CD4-positive, CD25-positive, alpha-beta regulatory T cell (primary cell): Measurements from ENCODE around the gene RNF220. TPM values are rescaled to one million over a fixed set of nuclear protein-coding genes. Genes with fewer than 3 reads are reported as not detected.

Experiments
- ATAC-seq, 2 donors: fragments of 150-1000 bp; cut with Tn5 transposase; one replicate each; pipeline ENCODE4 v1.10.0; 2021; ENCODE audit warnings: low read depth in 2 of 2, moderate number of reproducible peaks in 2 of 2, moderate library complexity in 1 of 2
- DNase-seq, 3 donors: peaks; one replicate each; pipeline versions ENCODE4 v3.0.0 to v3.0.0-alpha.2; 2012 to 2022; ENCODE audit warnings: mixed read lengths in 1 of 3
- H3K27ac ChIP-seq: one replicate; pipeline ENCODE4 v1.7.0; 2013; ENCODE audit warnings: mild to moderate bottlenecking, low read length; ENCODE audit not compliant: insufficient read depth, poor library complexity, severe bottlenecking
- H3K27me3 ChIP-seq: one replicate; pipeline ENCODE4 v1.7.0; 2013; ENCODE audit warnings: low read length; ENCODE audit not compliant: control insufficient read depth, insufficient read depth
- H3K36me3 ChIP-seq: one replicate; pipeline ENCODE4 v1.7.0; 2013; ENCODE audit warnings: mild to moderate bottlenecking, low read length, moderate library complexity; ENCODE audit not compliant: control insufficient read depth, insufficient read depth
- H3K4me1 ChIP-seq: 2 replicates; pipeline ENCODE4 v1.7.0; 2013; ENCODE audit warnings: mild to moderate bottlenecking, low read length; ENCODE audit not compliant: insufficient read depth, control insufficient read depth, poor library complexity, severe bottlenecking
- H3K4me3 ChIP-seq: one replicate; pipeline ENCODE4 v1.7.0; 2013; ENCODE audit warnings: low read depth, mild to moderate bottlenecking, low read length, moderate library complexity
- H3K9me3 ChIP-seq, 2 experiments: 1 replicate in 1 of 2; 2 replicates in 1 of 2; pipeline ENCODE4 v1.7.0; 2013; ENCODE audit warnings: low read length in 2 of 2, mild to moderate bottlenecking in 1 of 2, moderate library complexity in 1 of 2; ENCODE audit not compliant: control insufficient read depth in 2 of 2
- H3K27ac Mint-ChIP-seq, 3 donors: one replicate each; pipeline ENCODE4 v1.8.0; 2020 to 2022; ENCODE audit warnings: mild to moderate bottlenecking in 3 of 3, mixed read lengths in 3 of 3, moderate library complexity in 2 of 3
- H3K27me3 Mint-ChIP-seq: one replicate; pipeline ENCODE4 v1.8.0; 2022; ENCODE audit warnings: mild to moderate bottlenecking, mixed read lengths
- H3K36me3 Mint-ChIP-seq: one replicate; pipeline ENCODE4 v1.8.0; 2020; ENCODE audit warnings: mixed read lengths
- H3K4me1 Mint-ChIP-seq, 4 donors: one replicate each; pipeline ENCODE4 v1.8.0; 2020 to 2022; ENCODE audit warnings: mixed read lengths in 4 of 4, mild to moderate bottlenecking in 1 of 4
- H3K4me3 Mint-ChIP-seq, 4 donors: one replicate each; pipeline ENCODE4 v1.8.0; 2020 to 2022; ENCODE audit warnings: mild to moderate bottlenecking in 4 of 4, mixed read lengths in 4 of 4, moderate library complexity in 3 of 4
- H3K9me3 Mint-ChIP-seq, 7 donors: one replicate each; pipeline ENCODE4 v1.8.0; 2020 to 2022; ENCODE audit warnings: mixed read lengths in 7 of 7, mild to moderate bottlenecking in 3 of 7, moderate library complexity in 2 of 7
- polyA plus RNA-seq, 4 donors: library from polyadenylated mRNA; unstranded; fragments of 300-500 nt; fragmentation: Illumina TruSeq; gene quantifications; one replicate each; pipeline ENCODE4 v1.2.3, GENCODE V29; 2021
- total RNA-seq: library from RNA; stranded (reverse); gene quantifications from one replicate; pipeline ENCODE4 v1.2.3, GENCODE V29; 2022

Gene RNF220
- total and polyA plus RNA-seq, 5 donors from 2014 or later, result 73.2 to 94.8 (median 83.1) TPM

DNA sequence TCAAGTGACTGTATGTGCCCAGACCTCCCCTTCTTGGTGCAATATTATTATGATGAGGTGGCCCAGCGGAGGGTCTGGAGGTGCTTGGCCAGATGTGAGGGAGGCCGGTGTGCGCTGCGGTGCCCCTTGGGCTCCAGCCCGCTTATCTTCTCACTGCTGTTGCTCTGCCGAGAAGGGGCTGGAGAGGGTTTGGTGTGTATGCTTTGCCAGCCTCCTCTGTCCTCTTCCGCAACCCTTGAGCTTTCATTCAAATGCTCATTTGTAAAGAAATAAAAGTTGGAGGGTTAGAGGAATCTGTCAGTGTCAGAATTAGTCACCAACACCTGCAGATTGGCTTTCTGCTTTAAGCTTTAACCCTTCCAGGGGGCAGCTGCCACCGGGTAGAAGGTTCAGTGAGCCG is 19.7 kb downstream of the RNF220 start:
- Histone ChIP-seq H3K9me3 (no peaks in the 10 kb centered on the region), H3K36me3 (no peaks in the 10 kb centered on the region), H3K4me3 (no peak overlapping the region), H3K27ac (no peak overlapping the region), H3K27me3 (peaks cover 63% of the 10 kb centered on the region), H3K4me1 (no peaks in the 10 kb centered on the region)
- no peak overlapping the region for H3K27ac Mint-ChIP-seq
- H3K36me3 Mint-ChIP-seq, result no peaks in the 10 kb centered on the region
- peaks cover 86% of the 10 kb centered on the region for H3K27me3 Mint-ChIP-seq
- no peak overlapping the region for H3K4me3 Mint-ChIP-seq
- peaks cover 0 to 4% (median 1%) of the 10 kb centered on the region in 4 donors for H3K4me1 Mint-ChIP-seq
- peaks cover 0 to 4% (median 0%) of the 10 kb centered on the region in 7 donors for H3K9me3 Mint-ChIP-seq
- DNase-seq (no peak), ATAC-seq (no peak)

DNA sequence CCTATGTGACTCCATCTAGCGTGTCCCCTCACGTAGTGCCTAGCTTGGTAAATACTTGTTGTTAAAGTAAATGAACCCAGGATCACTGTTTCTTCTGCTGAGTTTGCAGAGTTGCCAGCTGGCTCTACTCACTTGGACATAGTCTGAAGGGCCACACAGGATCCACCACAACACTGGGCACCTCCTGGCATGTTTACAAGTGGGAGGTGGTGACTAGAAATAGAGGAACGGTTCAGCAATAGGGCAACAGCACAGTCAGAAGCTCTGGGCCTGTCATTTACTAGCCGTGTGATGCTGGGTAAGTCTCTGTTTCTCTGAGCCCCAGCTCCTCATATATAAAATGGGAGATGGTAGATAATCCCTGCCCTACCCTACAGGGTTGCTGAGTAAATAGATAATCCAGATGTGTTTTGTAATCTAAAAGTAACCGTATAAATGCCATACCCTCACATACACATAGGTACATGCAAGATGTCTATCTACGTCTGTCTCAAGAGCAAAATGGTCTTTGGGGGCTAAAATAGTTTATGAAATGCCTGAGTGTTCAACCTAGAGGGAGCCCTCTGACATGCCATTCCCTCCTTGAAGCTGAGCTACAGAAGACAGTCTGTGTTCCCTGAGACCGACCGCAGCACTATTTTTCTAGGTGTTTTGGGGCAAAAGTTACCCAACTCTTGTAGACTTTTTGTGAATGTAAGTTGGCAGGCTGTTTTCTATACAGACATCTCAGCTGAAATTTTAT is 20.5 kb downstream of the RNF220 start:
- DNase-seq, result no peak

DNA sequence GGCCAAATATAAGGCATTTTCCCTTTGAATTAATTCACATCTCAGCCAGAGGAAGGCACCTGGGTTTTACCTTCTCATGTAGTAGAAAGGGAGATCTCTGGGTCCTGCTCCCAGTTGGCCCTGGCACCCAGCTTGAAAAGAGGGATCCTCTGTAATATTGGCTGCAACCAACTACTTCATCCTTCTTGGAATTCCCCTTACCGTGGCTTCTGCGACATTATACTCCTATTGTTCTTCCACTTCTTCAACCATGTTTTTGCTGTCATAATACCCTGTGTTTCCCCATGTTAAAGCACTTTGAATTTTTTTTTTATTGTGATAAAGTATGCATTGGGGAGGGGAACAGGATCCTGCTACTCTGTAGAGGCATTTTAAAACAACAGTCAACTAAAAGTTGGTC is 26.8 kb downstream of the RNF220 start:
- Mint-ChIP-seq H3K36me3 (no peaks in the 10 kb centered on the region), H3K4me1 (no peaks in the 10 kb centered on the region), H3K9me3 (peaks cover 0 to 1% (median 0%) of the 10 kb centered on the region in 7 donors), H3K27ac (no peak overlapping the region), H3K27me3 (peaks cover 41% of the 10 kb centered on the region), H3K4me3 (no peak overlapping the region)
- no peak overlapping the region for H3K4me3 ChIP-seq
- no peaks in the 10 kb centered on the region for H3K9me3 ChIP-seq
- H3K4me1 ChIP-seq, result no peaks in the 10 kb centered on the region
- no peaks in the 10 kb centered on the region for H3K36me3 ChIP-seq
- ATAC-seq (no peak), DNase-seq (no peak)
- H3K27me3 ChIP-seq, result peaks cover 19% of the 10 kb centered on the region
- no peak overlapping the region for H3K27ac ChIP-seq

More for the DNA sequence above, 20.5 kb downstream of the RNF220 start:
- Histone ChIP-seq H3K27me3 (peaks cover 59% of the 10 kb centered on the region), H3K4me3 (no peak overlapping the region), H3K9me3 (no peaks in the 10 kb centered on the region), H3K36me3 (no peaks in the 10 kb centered on the region), H3K4me1 (no peaks in the 10 kb centered on the region), H3K27ac (no peak overlapping the region)
- Mint-ChIP-seq H3K4me3 (no peak overlapping the region), H3K9me3 (no peaks in the 10 kb centered on the region), H3K36me3 (no peaks in the 10 kb centered on the region), H3K27ac (no peak overlapping the region), H3K27me3 (peaks cover 78% of the 10 kb centered on the region), H3K4me1 (peaks cover 0 to 4% (median 1%) of the 10 kb centered on the region in 4 donors)
- ATAC-seq, result no peak

DNA sequence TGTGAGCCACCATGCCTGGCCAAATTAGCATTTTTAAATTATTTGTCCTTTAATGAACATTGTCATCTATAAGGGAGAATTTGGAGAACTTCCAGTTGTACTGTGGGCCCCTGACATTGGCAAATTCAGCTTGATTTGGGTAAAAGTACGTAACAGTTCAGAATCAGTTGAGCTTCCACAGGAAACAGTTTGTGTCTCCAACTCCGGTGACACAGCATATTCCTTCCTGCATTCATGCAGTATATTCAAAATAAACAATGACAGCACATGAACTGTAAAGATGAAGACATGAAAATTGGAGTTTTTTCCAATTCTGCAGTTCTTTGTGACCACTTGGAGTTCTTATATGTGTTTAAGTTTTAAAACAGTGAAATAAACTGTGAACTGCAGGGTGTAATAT is 28.2 kb downstream of the RNF220 start:
- H3K4me1 Mint-ChIP-seq, result no peaks in the 10 kb centered on the region
- no peak overlapping the region for H3K4me3 Mint-ChIP-seq
- Histone ChIP-seq H3K36me3 (no peaks in the 10 kb centered on the region), H3K27me3 (peaks cover 6% of the 10 kb centered on the region), H3K27ac (no peak overlapping the region), H3K9me3 (no peaks in the 10 kb centered on the region), H3K4me3 (no peak overlapping the region), H3K4me1 (no peaks in the 10 kb centered on the region)
- no peaks in the 10 kb centered on the region for H3K36me3 Mint-ChIP-seq
- ATAC-seq (no peak), DNase-seq (no peak)
- H3K27me3 Mint-ChIP-seq, result peaks cover 31% of the 10 kb centered on the region
- no peak overlapping the region for H3K27ac Mint-ChIP-seq
- peaks cover 0 to 1% (median 0%) of the 10 kb centered on the region in 7 donors for H3K9me3 Mint-ChIP-seq

DNA sequence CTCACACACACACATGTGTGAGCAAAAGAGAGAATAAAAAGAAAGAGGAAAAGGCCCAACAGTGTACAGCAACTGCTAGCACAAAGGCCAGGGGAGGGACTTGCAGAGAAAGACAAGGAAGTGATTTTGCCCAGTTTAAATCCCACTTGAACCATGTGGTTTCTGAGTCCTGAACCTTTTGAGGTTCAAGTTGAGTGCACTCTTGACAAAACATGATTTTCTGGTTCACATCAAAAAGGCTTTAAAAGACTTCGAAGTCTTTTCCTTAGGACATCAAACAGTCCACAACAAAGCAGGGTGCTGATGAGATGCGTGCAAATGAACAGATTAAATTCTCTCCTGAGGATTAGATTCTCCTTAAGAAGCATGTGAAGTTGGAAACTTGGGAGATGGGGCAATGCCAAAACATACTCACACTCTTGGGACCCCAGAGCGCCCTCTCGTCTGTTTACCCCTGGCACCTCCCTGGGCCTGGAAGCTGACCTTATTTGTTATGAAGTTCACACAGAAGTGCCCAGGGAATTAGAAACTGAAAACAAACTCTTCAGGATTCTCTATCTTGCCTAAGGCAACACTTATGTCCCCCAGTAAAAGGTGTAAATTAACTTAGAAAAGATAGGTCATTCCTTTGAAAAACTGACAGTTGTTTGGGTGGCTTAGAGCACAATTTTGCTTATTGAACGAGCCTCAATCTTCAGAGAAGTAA is 31.5 kb downstream of the RNF220 start:
- H3K27ac ChIP-seq, result no peak overlapping the region
- peaks cover 12% of the 10 kb centered on the region for H3K27me3 Mint-ChIP-seq
- no peaks in the 10 kb centered on the region for H3K36me3 Mint-ChIP-seq
- H3K4me3 ChIP-seq, result no peak overlapping the region
- no peak for ATAC-seq
- no peaks in the 10 kb centered on the region for H3K9me3 ChIP-seq
- H3K27me3 ChIP-seq, result peaks cover 5% of the 10 kb centered on the region
- H3K4me1 Mint-ChIP-seq, result no peaks in the 10 kb centered on the region
- no peak overlapping the region for H3K4me3 Mint-ChIP-seq
- peaks cover 0 to 1% (median 0%) of the 10 kb centered on the region in 7 donors for H3K9me3 Mint-ChIP-seq
- H3K36me3 ChIP-seq, result no peaks in the 10 kb centered on the region
- no peak overlapping the region for H3K27ac Mint-ChIP-seq
- DNase-seq, result no peak
- H3K4me1 ChIP-seq, result no peaks in the 10 kb centered on the region

DNA sequence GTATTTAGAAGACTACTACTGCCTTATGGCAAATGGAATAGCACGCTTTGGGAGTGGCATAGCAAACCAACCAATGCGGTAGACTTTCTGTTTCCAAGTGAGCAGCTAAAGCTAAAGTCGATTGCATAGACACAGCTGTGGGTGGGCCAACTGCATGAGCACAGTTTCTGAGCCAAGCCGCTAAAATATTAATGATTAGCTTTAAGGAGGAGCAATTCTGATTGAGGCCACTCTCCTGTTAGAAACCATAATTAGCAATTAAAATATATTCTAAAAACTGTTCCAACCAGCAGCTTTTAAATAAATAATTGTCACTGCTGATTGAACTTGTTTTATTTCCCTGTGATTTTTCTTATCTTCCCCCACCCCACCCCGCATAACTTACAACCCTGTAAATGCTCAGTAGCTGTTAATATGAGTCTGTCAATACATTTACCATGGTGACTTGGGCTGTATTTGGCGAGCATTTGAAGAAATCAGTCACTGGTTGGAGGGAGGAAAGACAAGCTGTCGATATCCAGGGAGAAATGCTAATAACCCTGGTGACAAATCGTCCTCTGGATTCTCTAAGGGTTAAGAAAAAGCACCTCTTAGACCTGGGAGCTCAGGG is 32.2 kb downstream of the RNF220 start:
- no peak overlapping the region for H3K4me3 ChIP-seq
- H3K4me1 ChIP-seq, result no peaks in the 10 kb centered on the region
- Mint-ChIP-seq H3K4me1 (no peaks in the 10 kb centered on the region), H3K27me3 (peaks cover 12% of the 10 kb centered on the region), H3K27ac (no peak overlapping the region), H3K36me3 (no peaks in the 10 kb centered on the region), H3K9me3 (peaks cover 0 to 2% (median 0%) of the 10 kb centered on the region in 7 donors), H3K4me3 (no peak overlapping the region)
- H3K9me3 ChIP-seq, result no peaks in the 10 kb centered on the region
- no peak for DNase-seq
- ATAC-seq, result no peak
- H3K27ac ChIP-seq, result no peak overlapping the region
- H3K27me3 ChIP-seq, result peaks cover 5% of the 10 kb centered on the region
- H3K36me3 ChIP-seq, result no peaks in the 10 kb centered on the region

DNA sequence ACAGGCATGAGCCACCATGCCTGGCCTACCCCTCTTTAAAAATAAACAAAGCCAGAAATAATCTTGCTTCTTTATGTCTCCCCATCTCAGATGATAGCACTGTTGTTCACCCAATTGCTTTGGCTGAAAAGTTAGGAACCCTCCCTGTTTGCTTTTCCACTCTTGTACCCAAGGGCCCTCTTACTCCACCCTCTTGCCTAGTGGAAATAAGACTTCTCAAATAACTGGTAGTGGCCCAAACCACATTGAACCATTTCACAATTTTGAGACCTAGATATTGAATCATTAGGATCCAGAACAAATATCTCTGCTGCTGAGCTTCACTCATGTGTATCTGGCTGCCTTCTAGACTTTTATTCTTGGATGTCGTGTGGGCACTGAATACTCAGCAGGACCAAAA is 37.7 kb downstream of the RNF220 start:
- Mint-ChIP-seq H3K9me3 (peaks cover 0 to 4% (median 0%) of the 10 kb centered on the region in 7 donors), H3K27me3 (peaks cover 34% of the 10 kb centered on the region), H3K4me1 (no peaks in the 10 kb centered on the region), H3K36me3 (no peaks in the 10 kb centered on the region), H3K4me3 (no peak overlapping the region), H3K27ac (no peak overlapping the region)
- Histone ChIP-seq H3K4me1 (no peaks in the 10 kb centered on the region), H3K9me3 (no peaks in the 10 kb centered on the region), H3K27me3 (peaks cover 22% of the 10 kb centered on the region), H3K36me3 (no peaks in the 10 kb centered on the region), H3K4me3 (no peak overlapping the region), H3K27ac (no peak overlapping the region)
- ATAC-seq, result no peak
- DNase-seq, result no peak
